Stimulated activated naive CD8-positive, alpha-beta T cell treated with anti-CD3 and anti-CD28 coated beads, Interleukin-15, Interleukin-2, amounts not matched to agents 100 U/mL and 50 U/mL, for 24 hours (primary cell): Measurements from ENCODE around the gene DPF3.
"Not testable (repeated sequence)": the region's sequence is repeated elsewhere in the genome, so short reads cannot be mapped to it uniquely, and the experiment has no call there.

Experiments
- ATAC-seq: fragments of 150-1000 bp; cut with Tn5 transposase; one replicate; pipeline ENCODE4 v1.10.0; 2021
- DNase-seq: peaks from one replicate; pipeline ENCODE4 v3.0.0; 2021

Gene DPF3

DNA sequence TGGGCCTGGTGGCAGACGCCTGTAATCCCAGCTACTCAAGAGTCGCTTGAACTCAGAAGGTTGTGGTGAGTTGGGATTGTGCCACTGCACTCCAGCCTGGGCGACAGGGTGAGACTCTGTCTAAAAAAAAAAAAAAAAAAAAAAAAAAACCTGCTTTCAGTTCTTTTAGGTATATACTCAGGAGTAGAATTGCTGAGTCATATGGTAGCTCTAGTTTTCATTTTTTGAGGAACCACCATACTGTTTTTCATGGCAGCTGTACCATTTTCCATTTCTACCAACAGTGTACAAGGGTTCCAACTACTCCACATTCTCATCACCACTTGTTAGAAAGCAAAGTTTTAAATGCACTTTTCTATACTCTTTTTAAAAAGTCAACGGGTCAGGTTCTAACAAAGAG lies 119.8 kb downstream of the DPF3 start:
- no peak for ATAC-seq
- DNase-seq, result no peak

DNA sequence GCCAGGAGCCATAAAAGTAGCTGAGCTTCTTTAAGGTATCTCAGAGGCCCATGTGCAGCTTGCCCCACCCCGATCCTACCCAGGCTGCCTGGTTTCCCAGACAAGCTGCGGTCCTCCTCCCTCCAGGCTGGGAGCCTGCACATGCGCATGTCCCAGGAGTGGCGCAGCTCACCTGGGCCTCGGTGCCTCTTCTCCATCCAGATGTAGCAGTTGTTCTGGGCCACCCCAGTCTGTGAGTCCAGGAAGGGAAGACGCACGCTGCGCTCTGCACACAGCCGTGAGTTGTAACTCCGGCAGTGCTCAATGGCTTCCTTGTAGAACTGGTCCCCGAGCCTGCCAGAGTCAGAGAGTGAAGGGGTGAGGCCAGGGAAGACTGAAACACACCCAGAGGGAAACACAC lies 122.3 kb downstream of the DPF3 start:
- DNase-seq (no peak), ATAC-seq (no peak)

DNA sequence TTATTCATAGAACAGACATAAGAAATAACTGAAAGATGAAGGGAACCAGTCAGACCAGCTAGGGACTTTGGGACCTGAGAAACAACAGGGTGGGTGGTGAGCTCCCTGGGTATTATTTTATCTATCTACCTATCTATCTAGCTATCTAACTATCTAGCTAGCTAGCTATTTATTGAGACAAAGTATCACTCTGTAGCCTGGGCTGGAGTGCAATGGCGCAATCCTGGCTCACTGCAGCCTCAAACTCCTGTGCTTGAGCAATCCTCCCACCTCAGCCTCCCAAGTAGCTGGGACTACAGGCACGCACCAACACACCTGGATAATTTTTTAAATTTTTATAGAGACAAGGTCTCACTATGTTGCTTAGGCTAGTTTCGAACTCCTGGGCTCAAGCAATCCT lies 127.6 kb downstream of the DPF3 start:
- ATAC-seq, result no peak

DNA sequence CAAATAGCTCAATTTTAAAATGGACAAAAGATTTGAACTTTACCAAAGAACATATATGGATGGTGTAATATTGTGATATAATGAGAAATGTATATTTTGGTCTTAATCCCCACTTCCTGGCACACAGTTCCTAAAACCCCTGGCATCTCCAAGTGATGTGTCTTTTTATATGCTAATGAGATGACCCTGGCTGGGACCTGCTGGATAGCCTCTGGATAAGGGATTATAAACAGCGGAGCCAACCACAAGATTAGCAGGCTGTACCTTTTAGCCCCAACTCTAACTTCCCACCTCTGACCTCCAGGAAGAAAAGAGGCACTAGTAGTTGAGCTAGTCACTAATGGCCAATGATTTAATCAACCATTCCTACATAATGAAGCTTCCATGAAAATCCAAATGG lies 130.0 kb downstream of the DPF3 start:
- no peak for ATAC-seq
- no peak for DNase-seq

More for the DNA sequence above, 127.6 kb downstream of the DPF3 start:
- DNase-seq, result no peak

DNA sequence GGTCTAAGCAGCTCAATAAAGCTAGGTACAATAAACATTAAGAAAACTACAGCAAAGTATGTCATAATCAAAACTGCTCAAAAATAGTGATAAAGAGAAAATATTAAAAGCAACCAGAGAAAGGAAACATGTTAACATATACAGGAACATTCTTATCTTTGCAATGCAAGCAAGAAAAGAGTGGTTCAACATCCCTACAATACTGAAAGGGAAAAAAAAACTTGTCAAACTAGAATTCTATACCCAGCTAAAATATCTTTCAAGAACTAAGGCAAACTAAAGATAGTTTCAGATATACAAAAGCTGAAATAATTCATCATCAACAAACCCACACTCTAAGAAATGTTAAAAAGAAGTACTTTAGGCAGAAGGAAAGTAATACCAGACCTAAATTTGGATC lies 134.2 kb downstream of the DPF3 start:
- ATAC-seq, result no peak

DNA sequence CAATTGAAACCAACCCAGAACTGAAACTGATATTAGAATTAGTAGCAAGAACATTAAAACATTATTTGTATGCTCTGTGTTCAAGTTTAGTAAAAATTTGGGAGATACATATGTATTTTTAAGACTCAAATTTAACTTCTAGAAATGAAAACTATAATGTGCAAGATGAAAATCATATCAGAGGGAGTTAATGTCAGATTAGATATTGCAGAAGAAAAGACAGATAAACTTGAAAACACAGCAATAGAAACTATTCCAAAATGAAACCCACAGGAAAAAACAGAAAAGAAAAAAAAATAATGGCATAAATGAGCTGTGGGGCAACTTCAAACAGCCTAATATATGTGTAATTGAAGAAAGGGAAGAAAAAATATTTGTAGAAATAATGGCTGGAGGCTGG lies 134.9 kb downstream of the DPF3 start:
- ATAC-seq (no peak), DNase-seq (no peak)

More for the DNA sequence above, 134.2 kb downstream of the DPF3 start:
- no peak for DNase-seq

DNA sequence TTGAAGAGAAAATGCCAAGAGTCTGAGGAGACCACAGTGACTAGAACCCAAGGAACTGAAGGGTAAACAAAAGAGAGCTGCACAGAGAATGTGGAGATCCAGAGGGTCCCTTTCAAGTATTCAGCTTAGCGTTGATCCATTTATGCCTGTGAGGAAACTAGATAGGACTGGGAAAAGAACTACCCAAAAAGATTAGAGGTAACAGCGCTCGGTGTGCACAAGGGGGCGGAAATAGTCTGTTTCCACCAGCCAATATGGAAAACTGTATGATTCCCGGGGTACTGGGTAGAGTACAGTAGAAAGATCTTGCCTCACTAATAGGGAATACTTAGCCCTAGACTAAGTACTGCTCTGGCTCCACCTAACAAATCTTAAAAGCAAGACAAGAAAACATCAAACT lies 135.5 kb downstream of the DPF3 start:
- ATAC-seq (no peak), DNase-seq (no peak)

DNA sequence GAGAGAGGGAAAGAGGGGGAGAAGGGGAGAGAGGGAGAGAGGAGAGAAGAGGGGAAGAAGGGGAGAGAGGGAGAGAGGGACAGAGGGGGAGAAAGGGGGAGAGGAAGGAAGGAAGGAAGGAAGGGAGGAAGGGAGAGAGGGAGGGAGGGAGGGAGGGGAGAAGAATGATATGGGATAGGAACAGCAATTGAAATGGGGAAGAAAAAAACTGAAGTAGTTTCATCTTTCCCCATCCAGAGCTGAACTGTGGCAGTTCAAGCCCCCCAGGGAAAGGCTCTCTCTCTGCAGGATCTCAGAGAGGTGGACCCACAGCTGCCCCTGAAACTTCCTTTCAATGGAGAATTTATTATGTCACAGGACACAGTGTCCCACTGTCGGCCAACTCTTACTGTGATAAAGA lies 136.9 kb downstream of the DPF3 start:
- ATAC-seq, result no peak
- DNase-seq, result no peak

DNA sequence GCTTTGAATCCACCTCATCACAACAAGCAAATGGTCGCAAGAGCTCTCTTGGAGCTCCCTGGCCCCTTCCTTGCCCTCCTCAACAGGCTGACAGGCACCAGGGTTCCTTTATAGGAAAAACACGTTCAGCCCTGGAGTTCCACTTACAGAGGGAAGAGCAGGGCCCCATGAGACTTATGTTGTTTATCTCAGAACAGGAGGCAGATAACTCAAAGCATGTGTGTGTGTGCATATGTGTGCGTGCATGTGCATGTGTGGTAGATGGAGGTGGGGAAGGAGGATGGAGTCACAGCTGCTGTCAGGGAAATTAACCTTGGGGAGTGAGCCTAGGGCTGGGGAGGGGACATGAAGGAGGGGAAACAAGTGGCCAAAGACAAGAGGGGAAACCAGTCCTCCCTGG lies 138.1 kb downstream of the DPF3 start:
- DNase-seq (no peak), ATAC-seq (no peak)

DNA sequence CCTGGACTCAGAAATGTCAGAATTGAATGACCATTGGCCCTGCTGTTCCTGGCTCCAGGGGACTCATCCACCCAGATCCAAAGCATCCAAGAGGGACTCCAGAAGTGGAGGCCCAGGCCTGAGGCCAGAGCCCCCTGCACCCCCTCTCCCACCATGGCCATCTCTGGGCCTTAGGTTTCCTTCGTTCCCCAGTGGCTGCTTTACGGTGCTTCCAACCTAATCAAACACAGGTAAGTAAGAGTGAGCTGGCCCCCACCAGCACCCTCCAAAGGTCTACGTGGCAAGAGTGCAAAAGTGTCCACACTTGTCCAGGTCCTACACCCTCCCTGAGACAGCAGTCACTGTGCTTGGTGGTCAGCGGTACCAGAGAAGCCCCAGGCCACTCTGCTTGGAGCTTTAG lies 139.0 kb downstream of the DPF3 start:
- ATAC-seq (no peak), DNase-seq (no peak)

DNA sequence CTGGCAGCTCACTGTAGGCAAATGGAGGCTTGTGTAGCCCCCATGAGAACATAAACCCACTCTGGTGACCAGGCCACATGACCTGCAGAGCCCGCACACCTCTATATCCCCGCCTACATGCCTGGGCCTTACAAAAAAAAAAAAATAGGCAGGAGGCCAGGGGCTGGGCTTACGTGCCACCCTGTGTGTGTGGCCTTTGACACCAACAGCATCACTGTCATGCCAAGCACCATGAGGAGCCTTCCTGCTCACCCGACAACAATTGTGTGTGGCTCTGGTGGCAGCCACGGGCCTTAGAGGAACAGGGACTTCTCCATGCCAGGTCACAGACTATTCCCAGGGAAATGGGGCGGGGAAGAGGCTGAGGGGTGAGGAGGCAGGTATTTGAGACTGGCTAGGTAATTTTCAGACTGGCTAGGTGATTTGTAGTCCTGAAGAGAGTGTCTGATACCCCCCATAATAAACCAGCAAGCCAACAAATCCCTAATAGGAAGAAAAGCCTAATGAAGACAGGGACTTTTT lies 140.0 kb downstream of the DPF3 start:
- no peak for ATAC-seq
- no peak for DNase-seq

DNA sequence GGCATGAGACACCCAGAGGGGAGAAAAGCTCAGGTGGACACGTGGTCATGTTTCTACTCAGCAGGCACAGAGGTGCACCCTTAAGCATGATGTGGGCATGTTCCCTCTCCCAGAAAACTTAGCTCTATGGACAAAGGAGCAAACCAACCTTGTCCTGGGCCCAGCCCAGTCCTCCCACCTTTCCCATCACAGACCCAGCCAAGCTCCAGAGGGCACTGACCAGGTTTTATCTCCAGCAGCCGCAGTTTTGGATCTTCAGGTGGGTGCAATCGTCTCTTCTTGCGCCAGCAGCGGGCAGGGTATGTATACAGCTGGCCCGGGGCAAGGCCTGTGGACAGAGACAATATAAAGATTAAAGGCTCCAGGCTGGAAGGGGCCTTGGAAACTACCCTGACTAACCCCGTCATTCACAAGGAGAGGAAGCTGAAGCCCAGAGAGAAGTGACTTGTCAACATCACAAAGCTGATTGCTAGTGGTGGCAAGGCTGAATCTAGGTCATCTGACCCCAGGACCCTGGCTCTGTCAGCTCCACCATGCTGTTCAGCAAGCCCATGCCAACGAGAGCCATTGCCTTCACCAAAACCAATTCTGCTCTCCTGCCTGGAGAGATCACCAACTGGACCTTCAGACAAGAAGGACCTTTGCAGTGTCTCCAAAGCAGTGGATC lies 140.7 kb downstream of the DPF3 start:
- ATAC-seq (no peak), DNase-seq (no peak)

DNA sequence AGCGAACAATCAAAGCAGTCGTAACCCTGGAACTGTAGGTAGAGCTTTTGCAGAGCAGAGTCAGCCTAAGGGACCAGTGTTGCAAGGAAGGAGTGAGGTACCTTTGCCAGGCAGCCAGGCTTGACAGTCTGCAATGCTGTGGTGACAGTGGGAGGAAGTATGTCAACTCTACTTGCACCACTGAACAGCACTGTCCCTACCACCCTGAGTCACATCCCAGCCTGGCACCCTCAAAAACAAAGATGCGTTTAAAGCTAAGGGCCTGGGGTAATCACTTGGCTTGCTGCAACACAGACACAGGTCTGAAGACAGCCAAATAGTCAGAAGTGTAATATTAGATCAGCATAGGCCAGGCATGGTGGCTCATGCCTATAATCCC lies 141.9 kb downstream of the DPF3 start:
- ATAC-seq (peak; percentile 52), DNase-seq (no peak)

DNA sequence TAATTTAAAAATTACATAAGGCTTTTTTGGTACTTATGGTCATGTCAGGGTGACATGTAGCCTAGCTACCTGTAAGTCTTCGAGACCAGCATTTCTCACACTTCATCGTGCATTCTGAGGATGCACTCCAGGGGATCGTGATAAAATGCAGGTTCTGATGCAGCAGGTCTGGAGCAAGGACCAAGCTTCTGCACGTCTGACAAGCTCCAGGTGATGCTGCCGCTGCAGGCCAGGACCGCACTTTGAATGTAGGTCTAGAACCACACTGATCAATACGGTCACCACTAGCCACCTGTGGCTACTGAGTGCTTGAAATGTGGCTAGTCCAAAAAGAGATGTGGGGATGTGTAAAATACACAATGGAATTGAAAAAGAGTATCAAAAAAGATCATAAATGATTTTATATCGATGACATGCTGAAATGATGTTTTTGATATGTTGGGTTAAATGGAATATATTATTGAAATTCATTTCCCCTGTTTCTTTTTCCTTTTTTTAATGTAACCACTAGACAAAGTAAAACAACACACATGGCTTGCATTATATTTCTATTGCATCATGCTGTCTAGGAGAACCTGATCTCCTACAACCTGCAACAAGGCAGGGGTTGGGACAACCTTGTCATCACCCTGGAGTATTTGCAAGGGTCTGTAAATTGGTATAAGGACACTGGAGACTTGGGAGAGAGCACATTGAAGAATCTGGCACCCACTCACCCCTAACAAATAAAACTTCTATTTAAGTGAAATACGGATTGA lies 142.4 kb downstream of the DPF3 start:
- ATAC-seq (no peak), DNase-seq (no peak)

DNA sequence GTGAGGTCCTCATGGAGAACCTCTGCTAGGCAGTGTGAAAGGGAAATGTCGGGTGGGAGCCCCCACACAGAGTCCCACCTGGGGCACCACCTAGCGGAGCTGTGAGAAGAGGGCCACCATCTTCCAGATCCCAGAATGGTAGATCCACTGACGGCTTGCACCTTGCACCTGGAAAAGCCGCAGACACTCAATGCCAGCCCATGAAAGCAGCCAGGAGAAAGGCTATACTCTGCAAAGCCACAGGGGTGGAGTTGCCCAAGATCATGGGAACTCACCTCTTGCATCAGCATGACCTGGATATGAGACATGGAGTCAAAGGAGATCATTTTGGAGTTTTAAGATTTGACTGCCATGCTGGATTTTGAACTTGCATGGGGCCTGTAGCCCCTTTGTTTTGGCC lies 145.0 kb downstream of the DPF3 start:
- DNase-seq, ATAC-seq: not testable (repeated sequence)

DNA sequence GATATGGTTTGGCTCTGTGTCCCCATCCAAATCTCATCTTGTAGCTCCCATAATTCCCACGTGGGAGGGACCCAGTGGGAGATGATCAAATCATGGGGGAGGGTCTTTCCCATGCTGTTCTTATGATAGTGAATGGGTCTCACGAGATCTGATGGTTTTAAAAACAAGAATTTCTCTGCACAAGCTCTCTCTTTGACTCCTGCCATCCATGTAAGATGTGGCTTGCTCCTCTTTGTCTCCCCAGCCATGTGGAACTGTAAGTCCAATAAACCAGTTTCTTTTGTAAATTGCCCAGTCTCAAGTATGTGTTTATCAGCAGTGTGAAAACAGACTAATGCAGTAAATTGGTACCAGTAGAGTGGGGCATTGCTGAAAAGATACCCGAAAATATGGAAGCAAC lies 146.2 kb downstream of the DPF3 start:
- DNase-seq, result no peak
- no peak for ATAC-seq

DNA sequence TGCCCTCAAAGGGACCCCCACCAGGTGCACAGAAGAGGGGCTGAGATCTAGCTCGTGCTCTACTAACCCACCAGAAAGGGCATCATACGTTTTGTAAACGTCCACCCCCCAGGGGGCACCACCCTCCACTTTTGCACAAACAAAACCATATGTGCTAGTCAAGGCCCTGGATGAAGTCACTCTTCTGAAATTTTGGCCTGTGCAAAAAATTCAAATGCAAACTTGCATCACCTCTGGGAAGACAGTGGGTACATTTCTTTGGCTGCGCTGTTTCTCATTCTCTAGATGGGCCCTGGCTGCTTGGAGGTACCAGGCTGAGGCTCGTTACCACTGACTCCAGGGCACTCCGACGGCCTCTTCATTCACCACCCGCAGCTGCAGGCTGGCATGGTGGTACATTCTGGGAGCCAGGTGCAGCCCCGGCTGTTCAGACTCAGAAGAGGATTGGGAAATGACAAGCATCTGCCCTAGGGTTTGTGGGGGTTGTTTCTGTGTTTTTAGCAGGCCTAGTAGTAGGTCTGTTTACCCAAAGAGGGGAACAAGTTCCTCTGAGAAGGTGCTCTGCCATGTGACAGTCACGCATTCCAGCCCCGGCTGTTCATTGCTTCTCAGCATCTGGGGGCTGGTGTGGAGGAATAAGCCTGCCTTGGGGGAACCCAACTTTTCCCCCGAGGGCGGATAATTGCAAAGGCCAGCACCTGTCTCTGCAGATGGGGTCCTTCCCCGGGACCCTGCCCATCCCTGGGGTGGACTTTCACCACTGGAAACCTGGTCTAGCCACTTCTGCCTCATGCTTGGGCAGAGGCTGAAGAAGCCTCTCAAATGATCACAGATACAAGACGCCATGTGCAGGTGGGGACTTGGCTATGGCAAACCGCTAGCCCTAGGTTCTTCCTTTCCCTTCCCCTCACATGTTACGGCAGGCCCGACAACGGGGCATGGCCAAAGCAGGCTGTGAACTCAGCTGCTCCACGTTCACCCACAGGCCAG lies 147.6 kb downstream of the DPF3 start:
- no peak for DNase-seq
- no peak for ATAC-seq

DNA sequence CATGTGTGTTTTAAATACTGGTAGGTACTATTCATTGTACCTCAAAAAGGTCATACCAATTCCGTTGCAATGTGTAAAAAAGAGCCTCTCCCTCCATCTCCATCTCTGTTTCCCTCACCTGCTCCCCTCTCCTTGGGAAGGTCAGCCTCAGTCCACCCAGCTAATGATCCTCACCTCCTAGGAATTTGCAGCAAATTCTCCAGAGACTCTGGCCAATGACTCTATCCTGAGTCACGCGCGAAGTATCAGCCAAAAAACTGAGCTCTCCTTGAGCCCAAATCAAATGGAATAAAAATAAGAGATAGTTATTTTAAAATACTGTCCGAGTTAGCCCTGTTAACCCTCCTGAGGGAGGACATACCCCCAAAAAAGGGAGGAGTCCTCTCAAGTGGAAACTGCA lies 148.4 kb downstream of the DPF3 start:
- ATAC-seq, result no peak

DNA sequence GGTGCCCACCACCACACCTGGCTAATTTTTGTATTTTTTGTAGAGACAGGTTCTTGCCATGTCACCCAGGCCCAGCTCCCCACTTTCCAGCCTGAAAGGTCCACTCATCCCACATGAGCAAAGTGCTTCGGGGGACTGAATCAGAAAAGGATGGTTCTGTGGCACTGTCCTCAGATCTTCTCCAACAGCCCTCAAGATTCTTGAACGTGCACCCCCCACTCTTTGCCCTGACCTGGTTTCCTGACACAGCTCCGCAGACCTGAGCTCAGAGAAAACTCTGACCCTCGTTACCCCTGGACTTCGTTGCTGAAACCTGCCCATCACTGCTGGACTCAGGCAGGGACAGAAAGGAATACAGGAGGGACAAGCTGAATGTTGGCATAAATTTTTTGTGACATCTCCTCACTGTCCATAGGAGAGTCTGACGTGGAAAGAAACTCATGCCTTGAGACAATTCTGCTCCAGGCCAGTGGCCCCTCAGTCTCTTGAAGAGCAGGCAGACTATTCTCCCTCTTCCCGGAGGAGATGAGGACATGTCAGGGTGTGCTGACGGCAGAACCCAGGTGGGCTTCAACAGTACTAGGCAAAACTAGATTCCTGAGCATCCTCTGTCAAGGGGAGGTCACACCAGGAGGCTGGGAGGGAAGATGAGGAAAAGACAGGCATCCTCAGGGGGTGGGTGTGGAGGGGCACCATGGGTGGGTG lies 149.3 kb downstream of the DPF3 start:
- no peak for ATAC-seq
- DNase-seq, result no peak

More for the DNA sequence above, 148.4 kb downstream of the DPF3 start:
- no peak for DNase-seq

DNA sequence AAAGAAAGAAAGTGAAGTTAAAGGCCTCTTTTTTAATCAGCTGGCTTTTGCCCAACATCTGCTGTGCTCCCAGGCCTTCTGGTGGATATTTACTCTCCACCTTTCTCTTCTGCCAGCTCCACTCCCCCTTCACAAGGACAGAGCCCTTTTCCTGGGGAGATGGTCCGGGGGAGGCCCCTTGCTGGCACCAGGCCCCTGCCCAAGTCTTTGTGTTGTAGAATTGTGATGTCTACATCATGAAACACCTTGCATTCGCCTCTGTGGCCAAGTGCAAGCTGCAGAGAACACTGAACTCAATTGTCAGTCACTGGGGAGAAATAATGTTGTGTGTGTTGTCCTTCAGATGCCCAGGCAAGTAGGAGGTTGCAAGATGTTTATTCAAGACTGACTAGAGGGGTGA lies 150.3 kb downstream of the DPF3 start:
- DNase-seq (no peak), ATAC-seq (no peak)

DNA sequence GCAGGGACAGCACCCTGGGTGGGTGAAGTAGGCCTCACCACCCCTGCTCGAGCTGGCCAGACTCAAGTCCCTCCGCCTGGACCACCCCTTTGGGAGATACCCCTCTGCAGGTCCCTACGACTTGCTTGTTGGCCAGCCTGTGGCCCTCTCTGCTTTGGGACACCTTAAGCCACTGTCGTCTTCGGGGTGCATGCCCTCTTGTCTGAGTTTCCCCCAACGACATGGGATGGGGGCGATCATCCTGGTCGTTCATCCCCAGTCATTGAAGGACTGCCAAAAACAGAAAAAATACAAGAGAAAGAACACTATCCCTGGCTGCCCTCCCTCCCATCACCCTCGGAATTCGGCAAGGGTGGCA lies 151.1 kb downstream of the DPF3 start:
- DNase-seq, result no peak
- ATAC-seq, result no peak
